Ammon's horn (tissue), 1 donor: ENCODE measurements around the gene TNFAIP6.
"Not testable (repeated sequence)": the region's sequence is repeated elsewhere in the genome, so short reads cannot be mapped to it uniquely, and the experiment has no call there.

Experiments
- DNase-seq: peaks from one replicate; pipeline ENCODE4 v3.0.0-alpha.2; 2016; ENCODE audit warnings: low spot score

Gene TNFAIP6

DNA sequence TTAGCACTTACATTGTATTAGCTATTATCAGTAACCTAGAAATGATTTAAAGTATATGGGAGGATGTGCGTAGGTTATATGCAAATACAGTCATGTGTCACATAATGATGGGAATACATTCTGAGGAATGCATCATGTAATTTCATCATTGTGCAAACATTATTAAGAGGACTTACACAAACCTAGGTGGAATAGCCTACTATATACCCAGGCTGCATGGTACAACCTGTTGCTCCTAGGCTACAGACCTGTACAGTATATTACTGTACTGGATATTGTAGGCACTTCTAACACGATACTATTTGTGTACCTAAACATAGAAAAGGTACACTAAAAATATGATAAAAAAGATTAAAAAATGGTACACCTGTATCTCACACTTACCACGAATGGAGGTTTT lies 60.3 kb downstream of the TNFAIP6 start:
- DNase-seq = no peak

- not testable (repeated sequence) for DNase-seq
These were observed 64.3 kb downstream of the TNFAIP6 start for GRCh38 chr2:151421681-151422080.

DNA sequence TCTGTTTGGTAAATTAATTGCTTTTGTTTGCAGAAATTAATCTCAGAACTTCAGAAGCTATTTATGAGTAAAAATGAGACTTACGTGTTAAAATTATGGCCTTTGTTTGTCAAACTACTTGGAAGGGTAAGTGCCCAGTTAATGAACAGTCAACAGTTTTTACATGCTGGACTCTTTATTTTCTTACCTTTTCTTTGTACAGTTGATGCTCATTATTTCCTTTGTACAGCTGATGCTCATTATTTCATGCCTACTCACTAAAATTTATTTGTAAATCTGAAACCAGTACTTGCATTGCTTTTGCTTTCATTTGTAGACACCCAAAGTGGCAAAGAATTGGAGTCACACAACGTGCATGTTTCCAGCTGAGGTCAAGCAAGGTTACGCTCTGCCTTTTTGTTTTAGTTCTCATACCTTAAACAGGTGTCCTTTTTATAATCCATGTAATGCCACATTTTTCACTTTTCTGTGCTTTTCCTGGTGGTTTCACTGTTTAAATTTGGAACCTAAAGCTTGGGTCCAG lies 65.6 kb downstream of the TNFAIP6 start:
- DNase-seq = no peak

GRCh38 chr2:151423760-151424159 lies 66.4 kb downstream of the TNFAIP6 start:
- no peak for DNase-seq
